GM18502 (cell line): Measurements from ENCODE around the gene ZNF664.

Source experiments
- ATAC-seq: cut with Tn5 transposase; IDR thresholded peaks from one replicate; pipeline ENCODE4 v1.9.1; 2021; ENCODE audit warnings: mild to moderate bottlenecking; ENCODE audit not compliant: unreplicated experiment, poor library complexity

The ZNF664 gene

GRCh38 chr12:123972457-123973401 lies at the start of gene ZNF664, which contains the start of gene CCDC92:
Gene ZNF664, plus strand, starts transcription at chr12:123973215. Its CDS starts 38,930 bp downstream, at chr12:124012145.
Gene CCDC92, minus strand, starts transcription at chr12:123972831. Its CDS starts 28,526 bp downstream, at chr12:123944305.
- ATAC-seq, result peak; percentile 79

- ATAC-seq, result no peak
Measured at GRCh38 chr12:123923927-123924326, 49.1 kb upstream of the ZNF664 start.

- ATAC-seq, result no peak
Measured at GRCh38 chr12:123924539-123924938, 48.5 kb upstream of the ZNF664 start.

DNA sequence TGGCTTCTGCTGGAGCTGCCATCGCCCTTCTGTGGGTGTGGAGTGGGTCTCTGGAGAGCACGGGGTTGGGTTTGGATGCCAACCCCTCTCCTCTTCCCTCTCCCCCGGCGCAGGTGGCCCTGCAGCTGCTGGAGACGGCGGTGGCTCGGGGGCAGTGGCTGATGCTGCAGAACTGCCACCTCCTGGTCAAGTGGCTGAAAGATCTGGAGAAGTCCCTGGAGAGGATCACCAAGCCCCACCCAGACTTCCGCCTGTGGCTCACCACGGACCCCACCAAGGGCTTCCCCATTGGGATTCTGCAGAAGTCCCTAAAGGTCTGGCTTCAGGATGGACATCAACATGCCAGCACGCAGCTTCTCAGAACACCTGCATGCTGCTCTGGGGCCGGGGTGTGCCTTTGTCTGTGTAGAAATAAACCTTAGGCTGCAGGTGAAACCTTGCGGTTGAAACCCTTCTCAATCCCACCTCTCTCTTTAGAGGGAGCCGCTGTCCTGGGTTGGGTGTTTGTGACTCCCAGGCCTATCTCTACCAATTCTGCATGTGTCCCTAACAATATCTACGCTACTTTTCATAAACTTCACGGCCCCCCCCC lies 44.6 kb upstream of the ZNF664 start:
- no peak for ATAC-seq

GRCh38 chr12:123928897-123929296 lies 44.1 kb upstream of the ZNF664 start:
- ATAC-seq, result no peak

GRCh38 chr12:123929946-123930583 lies 43.0 kb upstream of the ZNF664 start:
- ATAC-seq, result no peak

DNA sequence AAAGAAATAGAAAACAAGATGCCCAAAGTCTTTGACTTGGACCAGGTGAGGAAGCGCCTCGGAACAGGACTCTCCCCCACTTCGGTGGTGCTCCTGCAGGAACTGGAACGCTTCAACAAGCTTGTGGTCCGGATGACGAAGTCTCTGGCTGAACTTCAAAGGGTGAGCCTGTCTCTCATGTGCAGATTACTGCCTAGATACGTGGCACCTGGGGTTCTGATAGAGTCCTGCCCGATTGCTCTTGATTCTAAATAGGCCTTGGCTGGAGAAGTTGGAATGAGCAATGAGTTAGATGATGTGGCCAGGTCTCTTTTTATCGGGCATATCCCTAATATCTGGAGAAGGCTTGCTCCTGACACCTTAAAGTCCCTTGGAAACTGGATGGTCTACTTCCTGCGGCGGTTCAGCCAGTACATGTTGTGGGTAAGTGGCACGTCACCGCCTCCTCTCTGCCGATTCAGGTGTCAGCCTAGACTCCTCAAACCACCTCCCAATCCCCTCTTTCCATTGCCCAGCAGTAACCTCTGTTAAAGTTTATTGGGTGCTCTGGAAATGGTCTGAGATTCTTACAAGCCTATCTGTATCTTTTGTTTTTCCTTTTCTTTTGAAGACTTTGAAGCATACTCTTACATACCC lies 41.2 kb upstream of the ZNF664 start:
- no peak for ATAC-seq

GRCh38 chr12:123933214-123933613 lies 39.8 kb upstream of the ZNF664 start:
- ATAC-seq, result no peak

DNA sequence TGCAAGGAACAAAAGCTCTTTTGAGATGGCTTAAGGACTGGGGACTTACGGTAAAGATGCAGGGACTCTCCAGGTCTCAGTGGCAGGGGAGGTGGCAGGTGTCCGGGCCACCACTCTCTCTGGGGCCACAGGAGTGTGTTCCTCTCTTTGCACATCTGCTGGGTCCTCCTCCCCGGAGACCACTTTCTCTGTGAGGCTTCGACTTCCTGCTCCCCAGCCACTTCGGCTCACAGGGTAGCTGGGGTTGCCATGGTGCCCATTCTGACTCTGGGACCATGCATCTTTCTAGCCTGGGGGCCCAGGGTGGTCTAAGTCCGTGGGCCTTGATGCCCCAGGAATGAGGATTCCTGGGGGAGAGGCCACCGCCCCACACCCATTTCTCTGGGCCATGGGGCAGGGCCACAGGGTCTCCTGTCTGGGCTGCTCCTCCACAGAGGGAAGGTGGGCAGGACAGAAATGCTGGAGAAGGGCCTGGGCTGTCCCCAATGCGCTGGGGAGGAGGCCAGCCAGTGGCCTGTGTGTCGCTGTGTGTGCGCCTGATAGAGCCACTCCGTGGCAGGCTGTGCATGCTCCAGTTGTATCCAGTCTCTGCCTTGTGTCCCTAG lies 38.9 kb upstream of the ZNF664 start:
- no peak for ATAC-seq

GRCh38 chr12:123934829-123935228 lies 38.2 kb upstream of the ZNF664 start:
- ATAC-seq, result no peak

DNA sequence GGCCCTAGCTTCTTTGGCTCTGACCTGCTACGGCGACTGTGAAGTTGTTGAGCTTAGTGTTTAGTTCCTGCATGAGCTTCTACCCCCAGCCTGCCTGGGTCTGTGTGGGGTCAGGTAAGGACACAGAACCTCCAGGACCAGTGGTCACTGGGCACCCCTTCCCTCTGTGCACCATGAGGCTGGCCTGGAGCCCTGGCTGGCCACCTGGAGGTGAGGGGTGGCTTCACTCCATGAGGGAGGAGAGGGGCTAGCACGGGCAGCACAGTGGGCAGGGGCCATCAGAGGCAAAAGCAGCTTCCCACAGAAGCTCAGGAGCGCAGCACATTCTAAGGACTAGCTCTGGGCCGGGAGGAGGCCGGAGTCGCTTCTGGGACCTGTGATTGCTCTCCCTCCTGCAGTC lies 37.1 kb upstream of the ZNF664 start:
- no peak for ATAC-seq

- no peak for ATAC-seq
Measured at GRCh38 chr12:123936471-123936870, 36.5 kb upstream of the ZNF664 start.

GRCh38 chr12:123936956-123937706 lies 35.9 kb upstream of the ZNF664 start:
- ATAC-seq, result no peak

- no peak for ATAC-seq
Measured at GRCh38 chr12:123937707-123938591, 35.1 kb upstream of the ZNF664 start.

DNA sequence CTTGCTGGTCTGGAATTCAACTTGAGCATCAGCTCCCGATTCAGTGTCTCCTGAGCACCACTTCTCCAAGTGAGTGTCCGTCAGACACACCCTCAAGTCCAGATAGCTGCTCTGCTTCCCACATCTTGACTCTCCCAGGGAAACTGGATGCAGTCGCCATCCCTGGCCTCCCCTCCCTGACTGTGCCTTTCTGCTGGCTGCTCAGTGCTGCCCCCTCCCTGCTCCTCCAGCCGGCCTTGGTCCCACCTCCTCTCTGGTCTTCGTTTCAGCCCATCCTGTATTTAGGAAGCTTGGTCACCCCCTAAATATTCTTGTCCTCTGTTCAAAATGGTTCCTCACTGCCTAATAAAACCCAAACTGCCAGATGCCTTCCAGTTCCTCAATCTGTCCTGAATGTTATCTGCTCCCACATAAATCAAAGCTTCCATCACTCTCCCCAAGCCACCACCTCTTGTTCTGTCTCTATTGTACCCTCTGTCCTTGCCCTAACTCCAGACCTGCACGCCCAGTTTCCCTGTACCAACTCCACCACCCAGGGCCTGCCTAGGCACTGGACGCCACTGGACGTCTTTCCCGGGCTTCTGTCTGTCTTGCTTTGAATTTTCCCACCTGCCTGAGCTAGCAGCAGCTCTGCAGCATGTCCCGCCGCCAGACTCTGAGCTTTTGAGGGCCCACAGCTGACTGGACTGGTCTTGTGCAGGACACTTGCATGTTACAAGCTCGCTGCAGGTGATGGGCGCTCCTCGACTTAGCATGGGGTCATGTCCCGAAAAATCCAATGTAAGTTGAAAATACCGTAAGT lies 34.1 kb upstream of the ZNF664 start:
- ATAC-seq, result no peak

DNA sequence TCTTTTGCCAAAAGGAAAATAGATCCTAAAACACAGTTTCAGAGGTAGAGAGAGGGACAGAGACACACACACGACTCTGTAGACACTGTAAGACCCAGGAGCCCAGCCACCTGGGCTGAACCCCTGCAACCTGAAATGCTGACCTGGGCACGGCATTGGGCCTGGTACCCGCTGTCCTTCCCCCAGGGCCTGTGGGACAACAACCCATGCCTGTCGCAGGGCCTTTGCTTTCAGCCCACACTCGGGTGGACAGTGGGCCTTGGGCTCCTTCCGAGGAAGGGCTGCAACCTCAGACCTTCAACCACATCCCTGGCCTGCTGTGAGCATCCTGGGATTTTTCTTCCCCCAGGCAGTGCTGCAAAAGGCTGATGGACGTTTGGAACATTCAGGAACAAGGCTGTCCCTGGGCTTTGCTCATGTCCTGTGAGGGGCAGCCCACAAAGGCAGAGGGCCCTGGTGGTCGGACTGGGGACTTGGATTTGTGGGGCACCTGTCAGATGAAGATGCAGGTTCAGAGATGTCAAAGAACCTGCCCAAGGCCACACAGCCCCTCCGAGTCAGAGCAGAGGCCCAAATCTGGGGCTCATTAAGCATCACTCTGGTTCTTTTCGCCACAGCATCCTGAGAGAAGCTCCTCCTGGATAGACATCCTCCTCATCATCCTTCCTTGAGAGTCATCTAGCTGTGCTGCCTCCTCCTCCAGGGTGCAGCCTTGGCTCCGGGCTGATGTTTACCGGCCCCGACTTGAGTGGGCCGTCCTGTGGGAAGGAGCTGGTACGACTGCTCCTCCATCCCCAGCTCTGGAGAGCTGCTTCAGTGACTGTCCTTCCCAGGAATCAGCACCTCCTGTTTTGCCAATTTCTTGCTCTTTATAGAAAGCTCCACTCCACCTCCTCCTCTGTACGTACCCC lies 33.0 kb upstream of the ZNF664 start:
- ATAC-seq, result no peak

DNA sequence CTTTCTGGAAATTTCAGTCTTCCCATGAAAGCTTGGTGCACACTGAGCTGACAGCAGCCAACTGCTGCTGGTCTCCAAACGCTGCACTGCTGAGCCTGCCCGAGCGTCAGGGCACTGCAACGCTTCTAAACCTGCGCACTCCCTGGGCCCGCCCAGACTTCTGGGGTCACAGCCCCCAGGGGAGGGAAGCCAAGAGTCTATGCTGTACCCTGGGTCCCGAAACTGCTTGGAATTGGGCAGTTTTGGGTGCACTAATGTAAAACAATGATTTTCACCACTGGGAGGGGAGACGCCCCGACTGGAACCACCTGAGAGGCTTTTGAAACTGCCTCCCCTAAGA lies 32.4 kb upstream of the ZNF664 start:
- ATAC-seq, result no peak
